Activated CD4-positive, alpha-beta T cell treated with anti-CD3 and anti-CD28 coated beads, Interleukin-2, Interleukin-6, amounts not matched to agents 100 ng/mL and 50 ng/mL, durations not matched to agents 16 hours and 8 hours (primary cell): ENCODE results near the gene SLC39A11.
A peak's percentile ranks its signal among the peaks of the same experiment; 100 is the strongest.
"Not testable (repeated sequence)": the region's sequence is repeated elsewhere in the genome, so short reads cannot be mapped to it uniquely, and the experiment has no call there.

Experiments used
- DNase-seq: peaks from one replicate; pipeline ENCODE4 v3.0.0-alpha.2; 2020

SLC39A11 gene

GRCh38 chr17:73069841-73070240, 22.6 kb downstream of the SLC39A11 start:
- no peak for DNase-seq

GRCh38 chr17:73069164-73069770, 23.2 kb downstream of the SLC39A11 start:
- no peak for DNase-seq

- no peak for DNase-seq
Observed at GRCh38 chr17:73068322-73069153, 23.9 kb downstream of the SLC39A11 start.

GRCh38 chr17:73067699-73068098, 24.8 kb downstream of the SLC39A11 start:
- not testable (repeated sequence) for DNase-seq

GRCh38 chr17:73067075-73067474, 25.4 kb downstream of the SLC39A11 start:
- DNase-seq = no peak

GRCh38 chr17:73066148-73066884, 26.2 kb downstream of the SLC39A11 start:
- no peak for DNase-seq

- no peak for DNase-seq
Observed at GRCh38 chr17:73065376-73065775, 27.1 kb downstream of the SLC39A11 start.

- no peak for DNase-seq
Observed at GRCh38 chr17:73064084-73064938, 28.2 kb downstream of the SLC39A11 start.

- DNase-seq = no peak
Observed at GRCh38 chr17:73062726-73063125, 29.8 kb downstream of the SLC39A11 start.

GRCh38 chr17:73061161-73061560, 31.3 kb downstream of the SLC39A11 start:
- DNase-seq = no peak

GRCh38 chr17:73060721-73061120, 31.8 kb downstream of the SLC39A11 start:
- DNase-seq = no peak

GRCh38 chr17:73059713-73060112, 32.8 kb downstream of the SLC39A11 start:
- not testable (repeated sequence) for DNase-seq

GRCh38 chr17:73058022-73058421, 34.5 kb downstream of the SLC39A11 start:
- no peak for DNase-seq

- DNase-seq = no peak
Observed at GRCh38 chr17:73057196-73057595, 35.3 kb downstream of the SLC39A11 start.

GRCh38 chr17:73052923-73053322, 39.6 kb downstream of the SLC39A11 start:
- no peak for DNase-seq

- no peak for DNase-seq
Observed at GRCh38 chr17:73050797-73051196, 41.7 kb downstream of the SLC39A11 start.

GRCh38 chr17:73048170-73048569, 44.3 kb downstream of the SLC39A11 start:
- DNase-seq = no peak

GRCh38 chr17:73045724-73046123, 46.8 kb downstream of the SLC39A11 start:
- DNase-seq = no peak

- DNase-seq = peak; percentile 21
Observed at GRCh38 chr17:73043686-73044581, 48.6 kb downstream of the SLC39A11 start.

- DNase-seq = no peak
Observed at GRCh38 chr17:73042809-73043685, 49.4 kb downstream of the SLC39A11 start.

- no peak for DNase-seq
Observed at GRCh38 chr17:73042225-73042624, 50.3 kb downstream of the SLC39A11 start.
